ENCODE data around the gene PAPPA. TPM values are rescaled to one million over a fixed set of nuclear protein-coding genes. Genes with fewer than 3 reads are reported as not detected.

PAPPA gene
- total RNA-seq, 1 experiment from 2014 or later: not detected

- no peak for DNase-seq (ENCODE audit: low spot score)
Measured at GRCh38 chr9:116422119-116422979, 268.8 kb downstream of the PAPPA start.

- no peak for DNase-seq (ENCODE audit: low spot score)
Measured at GRCh38 chr9:116423149-116423548, 269.6 kb downstream of the PAPPA start.

- DNase-seq (ENCODE audit: low spot score): no peak
Measured at GRCh38 chr9:116425244-116425643, 271.7 kb downstream of the PAPPA start.

- no peak for DNase-seq (ENCODE audit: low spot score)
Measured at GRCh38 chr9:116430849-116431248, 277.3 kb downstream of the PAPPA start.

- no peak for DNase-seq (ENCODE audit: low spot score)
Measured at GRCh38 chr9:116432051-116432450, 278.5 kb downstream of the PAPPA start.

GRCh38 chr9:116434314-116434713, 280.7 kb downstream of the PAPPA start:
- no peak for DNase-seq (ENCODE audit: low spot score)

GRCh38 chr9:116435706-116436105, 282.1 kb downstream of the PAPPA start:
- DNase-seq (ENCODE audit: low spot score): no peak

- DNase-seq (ENCODE audit: low spot score): no peak
Measured at GRCh38 chr9:116436121-116436520, 282.5 kb downstream of the PAPPA start.

GRCh38 chr9:116437411-116438370, 284.1 kb downstream of the PAPPA start:
- peak; percentile 93 for DNase-seq (ENCODE audit: low spot score)

- DNase-seq (ENCODE audit: low spot score): no peak
Measured at GRCh38 chr9:116442528-116442927, 288.9 kb downstream of the PAPPA start.

- no peak for DNase-seq (ENCODE audit: low spot score)
Measured at GRCh38 chr9:116447934-116448333, 294.3 kb downstream of the PAPPA start.

- no peak for DNase-seq (ENCODE audit: low spot score)
Measured at GRCh38 chr9:116448431-116448830, 294.8 kb downstream of the PAPPA start.

- no peak for DNase-seq (ENCODE audit: low spot score)
Measured at GRCh38 chr9:116449949-116450348, 296.4 kb downstream of the PAPPA start.

GRCh38 chr9:116450378-116451139, 297.0 kb downstream of the PAPPA start:
- no peak for DNase-seq (ENCODE audit: low spot score)

GRCh38 chr9:116451500-116452115, 298.0 kb downstream of the PAPPA start:
- no peak for DNase-seq (ENCODE audit: low spot score)

Data from A172 (cell line).